HCT116 (cell line): Measurements from ENCODE around the gene RNF169. TPM values are rescaled to one million over a fixed set of nuclear protein-coding genes. Genes with fewer than 3 reads are reported as not detected.

ENCODE experiments used
- ATAC-seq: fragments of 200-7000 bp; cut with Tn5 transposase; 2 replicates; pipeline ENCODE4 v1.9.1; 2020; ENCODE audit warnings: mild to moderate bottlenecking, moderate library complexity
- BruUV-seq: library from RNA; stranded (reverse); fragments of 400-500 nt; replicated peaks from 2 replicates; lab custom pipeline; 2021; lab: Mats Ljungman, UMichigan
- CTCF ChIA-PET: fragments of 300-600 bp; sonication (Branson Sonifier 250); formaldehyde crosslinking; loops from one replicate; lab custom pipeline; 2021; ENCODE audit warnings: antibody characterized with exemption; lab: Charles Lee
- POLR2A ChIA-PET: fragments of 300-600, 350-600 bp; sonication (Branson Sonifier 250); formaldehyde crosslinking; loops from one replicate; lab custom pipeline; 2021; ENCODE audit warnings: antibody characterized with exemption; lab: Charles Lee
- RAD21 ChIA-PET, 2 experiments: fragments of 300-600 bp; sonication (Branson Sonifier 250); formaldehyde crosslinking; loops; one replicate each; lab custom pipeline; 2023; ENCODE audit warnings: low total read pairs in 2 of 2; ENCODE audit not compliant: uncharacterized antibody in 2 of 2, unreplicated experiment in 2 of 2, low non-redundant PET in 1 of 2; lab: Charles Lee
- DNase-seq: peaks from one replicate; pipeline ENCODE4 v3.0.0-alpha.2; 2010; ENCODE audit warnings: low read depth, low spot score
- H2AFZ ChIP-seq: fragments of 200-600 bp; shearing (Covaris generic), sonication (generic); 2 replicates; pipeline ENCODE4 v1.6.1; 2017; ENCODE audit warnings: low read depth, mixed run types, mixed read lengths, antibody characterized with exemption, low read length; ENCODE audit not compliant: poor library complexity, severe bottlenecking
- H3K27ac ChIP-seq: 2 replicates; pipeline ENCODE4 v1.5.1; 2012; ENCODE audit warnings: low read depth, low read length
- H3K27me3 ChIP-seq: fragments of 200-600 bp; sonication (generic); 2 replicates; pipeline ENCODE4 v1.6.1; 2016; ENCODE audit warnings: mixed run types, low read length, mixed read lengths; ENCODE audit not compliant: insufficient read depth
- H3K36me3 ChIP-seq, 2 experiments: fragments of 200-500 bp in 1 of 2; fragments of 200-600 bp in 1 of 2; sonication (Bioruptor generic) in 1 of 2; sonication (generic) in 1 of 2; 2 replicates each; pipeline versions ENCODE4 v1.5.1 to v1.6.1; 2014 to 2016; ENCODE audit warnings: low read length in 2 of 2, inconsistent platforms in 1 of 2, mixed read lengths in 1 of 2, mixed run types in 1 of 2; ENCODE audit not compliant: insufficient read depth in 2 of 2, control insufficient read depth in 1 of 2
- H3K4me1 ChIP-seq, 2 experiments: fragments of 200-600 bp in 1 of 2; sonication (generic) in 1 of 2; 2 replicates each; pipeline versions ENCODE4 v1.5.1 to v1.6.1; 2012 to 2017; ENCODE audit warnings: low read length in 2 of 2, inconsistent platforms in 1 of 2, mild to moderate bottlenecking in 1 of 2, mixed read lengths in 1 of 2, mixed run types in 1 of 2, moderate library complexity in 1 of 2; ENCODE audit not compliant: insufficient read depth in 2 of 2, control insufficient read depth in 1 of 2
- H3K4me2 ChIP-seq: fragments of 200-600 bp; sonication (generic); 2 replicates; pipeline ENCODE4 v1.6.1; 2017; ENCODE audit warnings: mixed run types, low read length, mixed read lengths
- H3K4me3 ChIP-seq, 2 experiments: fragments of 200-600 bp in 1 of 2; sonication (generic) in 1 of 2; replicated peaks in 1 of 2; 2 replicates each; pipeline ENCODE4 v1.5.1; 2011 to 2016; ENCODE audit warnings: low read length in 2 of 2, control low read depth in 1 of 2, low read depth in 1 of 2, mild to moderate bottlenecking in 1 of 2, mixed read lengths in 1 of 2, mixed run types in 1 of 2
- H3K79me2 ChIP-seq: fragments of 200-600 bp; sonication (generic); 2 replicates; pipeline ENCODE4 v1.6.1; 2017; ENCODE audit warnings: mild to moderate bottlenecking, mixed run types, low read length, moderate library complexity, mixed read lengths; ENCODE audit not compliant: insufficient read depth
- H3K9ac ChIP-seq: fragments of 200-600 bp; sonication (generic); 2 replicates; pipeline ENCODE4 v1.6.1; 2016; ENCODE audit warnings: low read length, mixed read lengths
- H3K9me2 ChIP-seq: fragments of 200-600 bp; sonication (generic), shearing (Covaris generic); 2 replicates; pipeline ENCODE4 v1.6.1; 2017; ENCODE audit warnings: mixed run types, mild to moderate bottlenecking, moderate library complexity; ENCODE audit not compliant: insufficient read depth
- H3K9me3 ChIP-seq, 2 experiments: fragments of 200-500 bp in 1 of 2; fragments of 200-600 bp in 1 of 2; sonication (Bioruptor generic) in 1 of 2; sonication (generic) in 1 of 2; 2 replicates each; pipeline ENCODE4 v1.6.1; 2014 to 2017; ENCODE audit warnings: low read length in 2 of 2, mixed read lengths in 2 of 2, inconsistent platforms in 1 of 2, low read depth in 1 of 2, mild to moderate bottlenecking in 1 of 2, mixed run types in 1 of 2, moderate library complexity in 1 of 2; ENCODE audit not compliant: control insufficient read depth in 1 of 2, insufficient read depth in 1 of 2
- H4K20me1 ChIP-seq: fragments of 200-600 bp; sonication (generic), shearing (Covaris generic); 2 replicates; pipeline ENCODE4 v1.6.1; 2017; ENCODE audit warnings: mixed run types, mild to moderate bottlenecking, moderate library complexity; ENCODE audit not compliant: insufficient read depth
- CBX3 ChIP-seq: IDR thresholded peaks from 2 replicates; pipeline ENCODE4 v1.6.1; 2012; ENCODE audit warnings: low read depth
- CEBPB ChIP-seq: IDR thresholded peaks from 2 replicates; pipeline ENCODE4 v1.6.1; 2012; ENCODE audit warnings: low read depth
- ELF1 ChIP-seq: IDR thresholded peaks from 2 replicates; pipeline ENCODE4 v1.6.1; 2012; ENCODE audit warnings: low read depth, borderline replicate concordance
- MAX ChIP-seq: IDR thresholded peaks from 2 replicates; pipeline ENCODE4 v1.6.1; 2012
- REST ChIP-seq: IDR thresholded peaks from 2 replicates; pipeline ENCODE4 v1.6.1; 2012; ENCODE audit warnings: low read depth
- SP1 ChIP-seq: IDR thresholded peaks from 2 replicates; pipeline ENCODE4 v1.6.1; 2012; ENCODE audit warnings: low read depth
- TCF7L2 ChIP-seq: IDR thresholded peaks from 2 replicates; pipeline ENCODE4 v1.7.0; 2011; ENCODE audit warnings: borderline replicate concordance, inconsistent platforms; ENCODE audit not compliant: insufficient read depth, insufficient read length; ENCODE audit errors: extremely low read depth
- YY1 ChIP-seq: IDR thresholded peaks from 2 replicates; pipeline ENCODE4 v1.6.1; 2011; ENCODE audit warnings: low read length, low read depth, moderate library complexity, mild to moderate bottlenecking; ENCODE audit not compliant: insufficient replicate concordance; ENCODE audit errors: extremely low read depth
- ZFX ChIP-seq: fragments of 450-650 bp; IDR thresholded peaks from 2 replicates; pipeline ENCODE4 v1.6.1; 2017
- intact Hi-C: fragments of 100-400 bp; cut with micrococcal nuclease; formaldehyde crosslinking; loops from 2 replicates; pipeline ENCODE4 v1.10.0; 2022
- total RNA-seq: library from RNA; stranded (reverse); gene quantifications from one replicate; pipeline ENCODE4 v1.2.1, GENCODE V29; 2021; ENCODE audit not compliant: unreplicated experiment
- TF ChIP-seq, protein P1 (sequence below), 3 experiments: fragments of 200-600 bp in 1 of 3; sonication (generic) in 1 of 3; IDR thresholded peaks in 2 of 3; conservative IDR thresholded peaks in 1 of 3; 2 replicates each; pipeline ENCODE4 v1.5.1; 2012 to 2017; ENCODE audit warnings: low read depth in 2 of 3, low read length in 2 of 3, antibody characterized with exemption in 1 of 3, borderline replicate concordance in 1 of 3, control low read depth in 1 of 3, mild to moderate bottlenecking in 1 of 3, mixed read lengths in 1 of 3, mixed run types in 1 of 3, moderate library complexity in 1 of 3; ENCODE audit not compliant: insufficient read depth in 1 of 3

The RNF169 gene
- total RNA-seq, 1 experiment from 2014 or later: 22.5 TPM

GRCh38 chr11:74819400-74819799 lies 70.8 kb downstream of the RNF169 start:
- H3K9ac ChIP-seq: no peak overlapping the region
- no peak for TF ChIP-seq MAX
- TF ChIP-seq CBX3: no peak
- TF ChIP-seq, protein P1, sequence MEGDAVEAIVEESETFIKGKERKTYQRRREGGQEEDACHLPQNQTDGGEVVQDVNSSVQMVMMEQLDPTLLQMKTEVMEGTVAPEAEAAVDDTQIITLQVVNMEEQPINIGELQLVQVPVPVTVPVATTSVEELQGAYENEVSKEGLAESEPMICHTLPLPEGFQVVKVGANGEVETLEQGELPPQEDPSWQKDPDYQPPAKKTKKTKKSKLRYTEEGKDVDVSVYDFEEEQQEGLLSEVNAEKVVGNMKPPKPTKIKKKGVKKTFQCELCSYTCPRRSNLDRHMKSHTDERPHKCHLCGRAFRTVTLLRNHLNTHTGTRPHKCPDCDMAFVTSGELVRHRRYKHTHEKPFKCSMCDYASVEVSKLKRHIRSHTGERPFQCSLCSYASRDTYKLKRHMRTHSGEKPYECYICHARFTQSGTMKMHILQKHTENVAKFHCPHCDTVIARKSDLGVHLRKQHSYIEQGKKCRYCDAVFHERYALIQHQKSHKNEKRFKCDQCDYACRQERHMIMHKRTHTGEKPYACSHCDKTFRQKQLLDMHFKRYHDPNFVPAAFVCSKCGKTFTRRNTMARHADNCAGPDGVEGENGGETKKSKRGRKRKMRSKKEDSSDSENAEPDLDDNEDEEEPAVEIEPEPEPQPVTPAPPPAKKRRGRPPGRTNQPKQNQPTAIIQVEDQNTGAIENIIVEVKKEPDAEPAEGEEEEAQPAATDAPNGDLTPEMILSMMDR (IDR thresholded peaks at IDR 0.05 in 2 of 3, conservative IDR thresholded peaks at IDR 0.05 in 1 of 3; ENCODE audit: borderline replicate concordance in 1 of 3, insufficient read depth in 1 of 3, low read depth in 2 of 3, low read length in 2 of 3): no peak
- TF ChIP-seq REST: no peak
- TF ChIP-seq YY1: no peak
- no peak for TF ChIP-seq SP1
- no peak for TF ChIP-seq TCF7L2
- no peak for TF ChIP-seq ELF1
- TF ChIP-seq ZFX: no peak
- no peak for TF ChIP-seq CEBPB
- H3K79me2 ChIP-seq: no peaks in the 10 kb centered on the region; the same call in 1 of the 2 replicates
- no peaks in the 10 kb centered on the region for H3K27me3 ChIP-seq
- intact Hi-C loops: no loop called here
- H3K27ac ChIP-seq: no peak overlapping the region
- ATAC-seq (no peak), DNase-seq (no peak)
- H3K9me2 ChIP-seq: no peaks in the 10 kb centered on the region
- peaks cover 0 to 19% of the 10 kb centered on the region in 2 experiments; a peak in 2 of 4 replicates for H3K36me3 ChIP-seq
- no peaks in the 10 kb centered on the region for H4K20me1 ChIP-seq
- POLR2A ChIA-PET: no interaction called here
- H3K4me3 ChIP-seq: no peak overlapping the region
- no TSS peak for BruUV-seq
- no peak overlapping the region for H3K4me2 ChIP-seq
- H2AFZ ChIP-seq: no peak overlapping the region
- RAD21 ChIA-PET: no interaction called here
- CTCF ChIA-PET: no interaction called here
- H3K9me3 ChIP-seq: 0 out of 4 replicates have a peak, but pooled peaks cover 0 to 4% of the 10 kb centered on the region in 2 experiments
- H3K4me1 ChIP-seq: peaks cover 0 to 7% of the 10 kb centered on the region in 2 experiments; a peak in 1 of 4 replicates
